Sigmoid colon (tissue), 7 donors: ENCODE measurements around the gene EIF4G3. TPM values are rescaled to one million over a fixed set of nuclear protein-coding genes. Genes with fewer than 3 reads are reported as not detected.

ENCODE experiments used
- DNase-seq: peaks from one replicate; pipeline ENCODE4 v3.0.0-alpha.2; 2019
- H3K27ac ChIP-seq, 4 donors: fragments of 200-600 bp; sonication (generic); one replicate each; pipeline ENCODE4 v1.5.1; 2016 to 2019; ENCODE audit warnings: mild to moderate bottlenecking in 1 of 4
- H3K27me3 ChIP-seq, 3 donors: fragments of 200-600 bp; sonication (generic); one replicate each; pipeline ENCODE4 v1.5.1; 2019; ENCODE audit warnings: mild to moderate bottlenecking in 1 of 3
- H3K36me3 ChIP-seq, 4 donors: fragments of 200-600 bp; sonication (generic); one replicate each; pipeline ENCODE4 v1.5.1; 2016 to 2019
- H3K4me1 ChIP-seq, 4 donors: fragments of 200-600 bp; sonication (generic); one replicate each; pipeline ENCODE4 v1.5.1; 2017 to 2019
- H3K4me3 ChIP-seq, 4 donors: fragments of 200-600 bp; sonication (generic); one replicate each; pipeline ENCODE4 v1.5.1; 2017 to 2019; ENCODE audit warnings: mild to moderate bottlenecking in 2 of 4, moderate library complexity in 1 of 4
- H3K9me3 ChIP-seq, 4 donors: fragments of 200-600 bp in 3 of 4; sonication (generic) in 3 of 4; one replicate each; pipeline versions ENCODE4 v1.5.1 to v1.6.1; 2013 to 2019
- CTCF ChIP-seq, 4 experiments: fragments of 450-650 bp in 3 of 4; fragments of 200-600 bp in 1 of 4; IDR thresholded peaks; one replicate each; pipeline ENCODE4 v1.5.1; 2016 to 2019; ENCODE audit warnings: antibody characterized with exemption in 4 of 4, mild to moderate bottlenecking in 3 of 4, moderate library complexity in 2 of 4
- EP300 ChIP-seq, 4 donors: sonication (generic); formaldehyde crosslinking; IDR thresholded peaks; one replicate each; pipeline ENCODE4 v1.6.1; 2017; ENCODE audit warnings: antibody characterized with exemption in 4 of 4
- POLR2A ChIP-seq, 2 donors: fragments of 450-650 bp; IDR thresholded peaks; one replicate each; pipeline ENCODE4 v1.6.1; 2016; ENCODE audit warnings: antibody characterized with exemption in 2 of 2, mild to moderate bottlenecking in 2 of 2, moderate library complexity in 2 of 2
- POLR2AphosphoS5 ChIP-seq, 4 donors: sonication (generic); formaldehyde crosslinking; IDR thresholded peaks; one replicate each; pipeline ENCODE4 v1.6.1; 2017; ENCODE audit warnings: antibody characterized with exemption in 4 of 4
- WGBS, 2 donors: extraction: QIAGEN DNeasy Blood & Tissue Kit; methylation state at CpG; one replicate each; pipeline ENCODE4 v1.1.7; 2013; 5-methylcytosine and 5-hydroxymethylcytosine counted together
- intact Hi-C: fragments of 100-400 bp; cut with DNase I; formaldehyde crosslinking; loops from one replicate; pipeline ENCODE4 v1.15.1; 2023
- polyA plus RNA-seq, 3 donors: library from polyadenylated mRNA; stranded (reverse); fragments of 200-250 nt; gene quantifications; one replicate each; pipeline ENCODE4 v1.2.3, GENCODE V29; 2013
- total RNA-seq, 4 donors: library from RNA; depleted of rRNA; stranded (reverse); fragments of >200 nt; gene quantifications; one replicate each; pipeline ENCODE4 v1.1.0, GENCODE V29; 2016
- donor health status: healthy with polysubstance abuse.
- donor health status: Bipolar disorder and iron deficiency.
- donor health status: healthy.

Gene EIF4G3
- total and polyA plus RNA-seq, 7 donors = 13.4 to 65.9 (median 33.5) TPM

- intact Hi-C loops = no loop called here
- H3K27ac ChIP-seq = no peak overlapping the region
- H3K27me3 ChIP-seq = no peaks in the 10 kb centered on the region
- TF ChIP-seq POLR2AphosphoS5 (IDR thresholded peaks at IDR 0.05) (no peak), CTCF (IDR thresholded peaks at IDR 0.05) (no peak), POLR2A (IDR thresholded peaks at IDR 0.05) (no peak), EP300 (IDR thresholded peaks at IDR 0.05) (no peak)
- H3K36me3 ChIP-seq = no peaks in the 10 kb centered on the region
- no peaks in the 10 kb centered on the region for H3K4me1 ChIP-seq
- no peaks in the 10 kb centered on the region for H3K9me3 ChIP-seq
- WGBS, 2 donors = 93 to 96% methylated on average over 1 of the region's 1 CpG
- H3K4me3 ChIP-seq = no peak overlapping the region
- no peak for DNase-seq
Measured at GRCh38 chr1:20956272-20956671, 220.4 kb downstream of the EIF4G3 start.

- DNase-seq = no peak
- WGBS, 2 donors = 95 to 97% methylated on average over 3 of the region's 3 CpGs
- intact Hi-C loops = no loop called here
- Histone ChIP-seq H3K27ac (no peak overlapping the region), H3K9me3 (no peaks in the 10 kb centered on the region), H3K27me3 (no peaks in the 10 kb centered on the region), H3K4me1 (no peaks in the 10 kb centered on the region), H3K4me3 (no peak overlapping the region), H3K36me3 (peaks cover 0 to 11% (median 0%) of the 10 kb centered on the region in 4 donors)
- TF ChIP-seq POLR2AphosphoS5 (IDR thresholded peaks at IDR 0.05) (no peak), CTCF (IDR thresholded peaks at IDR 0.05) (no peak), EP300 (IDR thresholded peaks at IDR 0.05) (no peak), POLR2A (IDR thresholded peaks at IDR 0.05) (no peak)
Measured at GRCh38 chr1:20950679-20951078, 226.0 kb downstream of the EIF4G3 start.

GRCh38 chr1:20949871-20950590 is 226.7 kb downstream of the EIF4G3 start:
- Histone ChIP-seq H3K27ac (no peak overlapping the region), H3K27me3 (no peaks in the 10 kb centered on the region), H3K9me3 (no peaks in the 10 kb centered on the region), H3K4me1 (no peaks in the 10 kb centered on the region), H3K36me3 (peaks cover 0 to 11% (median 0%) of the 10 kb centered on the region in 4 donors), H3K4me3 (no peak overlapping the region)
- DNase-seq = no peak
- intact Hi-C loops = no loop called here
- 82 to 96% methylated on average over 9 of the region's 9 CpGs for WGBS, 2 donors
- TF ChIP-seq POLR2AphosphoS5 (IDR thresholded peaks at IDR 0.05) = no peak
- TF ChIP-seq POLR2A (IDR thresholded peaks at IDR 0.05) = no peak

GRCh38 chr1:20948101-20948500 is 228.6 kb downstream of the EIF4G3 start:
- no peak for DNase-seq
- intact Hi-C loops = no loop called here
- TF ChIP-seq POLR2AphosphoS5 (IDR thresholded peaks at IDR 0.05) (no peak), CTCF (IDR thresholded peaks at IDR 0.05) (no peak), EP300 (IDR thresholded peaks at IDR 0.05) (no peak), POLR2A (IDR thresholded peaks at IDR 0.05) (no peak)
- H3K36me3 ChIP-seq = peaks cover 0 to 11% (median 0%) of the 10 kb centered on the region in 4 donors
- no peaks in the 10 kb centered on the region for H3K9me3 ChIP-seq
- 93% methylated on average over 6 of the region's 6 CpGs for WGBS, 2 donors
- H3K4me1 ChIP-seq = no peaks in the 10 kb centered on the region
- no peaks in the 10 kb centered on the region for H3K27me3 ChIP-seq
- H3K4me3 ChIP-seq = no peak overlapping the region
- no peak overlapping the region for H3K27ac ChIP-seq

- no peak overlapping the region for H3K4me3 ChIP-seq
- H3K27ac ChIP-seq = no peak overlapping the region
- intact Hi-C loops = no loop called here
- H3K36me3 ChIP-seq = peaks cover 0 to 12% (median 0%) of the 10 kb centered on the region in 4 donors
- no peaks in the 10 kb centered on the region for H3K27me3 ChIP-seq
- TF ChIP-seq POLR2AphosphoS5 (IDR thresholded peaks at IDR 0.05) = no peak
- no peak for TF ChIP-seq POLR2A (IDR thresholded peaks at IDR 0.05)
- no peak for TF ChIP-seq EP300 (IDR thresholded peaks at IDR 0.05)
- no peak for TF ChIP-seq CTCF (IDR thresholded peaks at IDR 0.05)
- no peaks in the 10 kb centered on the region for H3K4me1 ChIP-seq
- no peaks in the 10 kb centered on the region for H3K9me3 ChIP-seq
- WGBS, 2 donors = 93 to 95% methylated on average over 2 of the region's 2 CpGs
- DNase-seq = no peak
Measured at GRCh38 chr1:20947409-20947808, 229.3 kb downstream of the EIF4G3 start.
